ENCODE data around the gene KBTBD4. TPM values are rescaled to one million over a fixed set of nuclear protein-coding genes. Genes with fewer than 3 reads are reported as not detected.

The KBTBD4 gene
- total RNA-seq, 1 experiment from 2014 or later = 12.5 TPM

GRCh38 chr11:47603295-47603694, 24.5 kb upstream of the KBTBD4 start:
- POLR2A ChIA-PET = no interaction called here
- CTCF ChIA-PET = no interaction called here
- H3K36me3 Mint-ChIP-seq (ENCODE audit: insufficient read depth, unreplicated experiment) = peaks cover 13% of the 10 kb centered on the region
- no peak for DNase-seq
- Histone ChIP-seq H3K27me3 (replicated peaks; ENCODE audit: control insufficient read depth, insufficient read depth, low read length) (no peaks in the 10 kb centered on the region), H3K4me3 (ENCODE audit: low read depth, low read length) (no peak overlapping the region), H3K9me3 (no peaks in the 10 kb centered on the region), H3K36me3 (ENCODE audit: control insufficient read depth, insufficient read depth, low read length) (no peaks in the 10 kb centered on the region), H3K4me1 (no peaks in the 10 kb centered on the region)
- TF ChIP-seq, protein P1, sequence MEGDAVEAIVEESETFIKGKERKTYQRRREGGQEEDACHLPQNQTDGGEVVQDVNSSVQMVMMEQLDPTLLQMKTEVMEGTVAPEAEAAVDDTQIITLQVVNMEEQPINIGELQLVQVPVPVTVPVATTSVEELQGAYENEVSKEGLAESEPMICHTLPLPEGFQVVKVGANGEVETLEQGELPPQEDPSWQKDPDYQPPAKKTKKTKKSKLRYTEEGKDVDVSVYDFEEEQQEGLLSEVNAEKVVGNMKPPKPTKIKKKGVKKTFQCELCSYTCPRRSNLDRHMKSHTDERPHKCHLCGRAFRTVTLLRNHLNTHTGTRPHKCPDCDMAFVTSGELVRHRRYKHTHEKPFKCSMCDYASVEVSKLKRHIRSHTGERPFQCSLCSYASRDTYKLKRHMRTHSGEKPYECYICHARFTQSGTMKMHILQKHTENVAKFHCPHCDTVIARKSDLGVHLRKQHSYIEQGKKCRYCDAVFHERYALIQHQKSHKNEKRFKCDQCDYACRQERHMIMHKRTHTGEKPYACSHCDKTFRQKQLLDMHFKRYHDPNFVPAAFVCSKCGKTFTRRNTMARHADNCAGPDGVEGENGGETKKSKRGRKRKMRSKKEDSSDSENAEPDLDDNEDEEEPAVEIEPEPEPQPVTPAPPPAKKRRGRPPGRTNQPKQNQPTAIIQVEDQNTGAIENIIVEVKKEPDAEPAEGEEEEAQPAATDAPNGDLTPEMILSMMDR (IDR thresholded peaks at IDR 0.05; ENCODE audit: insufficient read depth in 1 of 2, low read depth in 1 of 2, low read length in 1 of 2, severe bottlenecking in 1 of 2, unreplicated experiment in 1 of 2) = no peak
- H3K27me3 Mint-ChIP-seq (ENCODE audit: insufficient read depth, unreplicated experiment) = no peaks in the 10 kb centered on the region
- intact Hi-C loops (cut with micrococcal nuclease; ENCODE audit: unreplicated experiment) = no loop called here
- H3K9me3 Mint-ChIP-seq (ENCODE audit: unreplicated experiment) = no peaks in the 10 kb centered on the region
- no TSS peak for BruUV-seq (replicated peaks)
- H3K4me1 Mint-ChIP-seq (ENCODE audit: low read depth, unreplicated experiment) = no peaks in the 10 kb centered on the region
- no peak overlapping the region for H3K4me3 Mint-ChIP-seq (ENCODE audit: unreplicated experiment)
- H3K27ac Mint-ChIP-seq (ENCODE audit: unreplicated experiment) = no peak overlapping the region

- Mint-ChIP-seq H3K27ac (ENCODE audit: unreplicated experiment) (no peak overlapping the region), H3K4me3 (ENCODE audit: unreplicated experiment) (no peak overlapping the region), H3K4me1 (ENCODE audit: low read depth, unreplicated experiment) (no peaks in the 10 kb centered on the region), H3K36me3 (ENCODE audit: insufficient read depth, unreplicated experiment) (no peaks in the 10 kb centered on the region), H3K9me3 (ENCODE audit: unreplicated experiment) (no peaks in the 10 kb centered on the region), H3K27me3 (ENCODE audit: insufficient read depth, unreplicated experiment) (peaks cover 7% of the 10 kb centered on the region)
- H3K27me3 ChIP-seq (replicated peaks; ENCODE audit: control insufficient read depth, insufficient read depth, low read length) = no peaks in the 10 kb centered on the region
- no peaks in the 10 kb centered on the region for H3K9me3 ChIP-seq
- TF ChIP-seq, protein P1 (IDR thresholded peaks at IDR 0.05; ENCODE audit: insufficient read depth in 1 of 2, low read depth in 1 of 2, low read length in 1 of 2, severe bottlenecking in 1 of 2, unreplicated experiment in 1 of 2) = no peak
- no peaks in the 10 kb centered on the region for H3K4me1 ChIP-seq
- peak in 1 of 2 experiments; percentile 12 for DNase-seq
- H3K36me3 ChIP-seq (ENCODE audit: control insufficient read depth, insufficient read depth, low read length) = no peaks in the 10 kb centered on the region
- ChIA-PET POLR2A (no interaction called here), CTCF (no interaction called here)
- no TSS peak for BruUV-seq (replicated peaks)
- no peak overlapping the region for H3K4me3 ChIP-seq (ENCODE audit: low read depth, low read length)
- intact Hi-C loops (cut with micrococcal nuclease; ENCODE audit: unreplicated experiment) = no loop called here
Observed at GRCh38 chr11:47599902-47600301, 21.1 kb upstream of the KBTBD4 start.

DNA sequence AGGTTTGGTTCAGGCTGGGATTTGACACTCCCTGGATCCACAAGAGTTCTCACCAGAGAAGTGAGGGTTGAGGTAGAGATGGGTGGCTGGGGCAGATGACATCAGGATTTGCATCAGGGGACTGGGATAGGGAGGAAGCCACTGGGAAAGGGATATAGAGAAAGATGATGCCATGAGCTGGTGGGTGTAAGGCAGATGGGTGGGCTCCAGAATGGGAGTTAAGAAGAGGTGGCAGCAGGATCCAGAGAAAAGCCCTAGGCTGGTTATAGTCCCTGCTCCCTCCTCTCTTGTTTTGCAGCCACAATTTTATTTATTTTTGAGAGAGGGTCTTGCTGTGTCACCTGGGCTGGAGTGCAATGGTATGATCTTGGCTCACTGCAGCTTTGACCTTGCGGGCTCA, 17.2 kb upstream of the KBTBD4 start:
- intact Hi-C loops (cut with micrococcal nuclease; ENCODE audit: unreplicated experiment) = no loop called here
- BruUV-seq (replicated peaks) = no TSS peak
- no peak overlapping the region for H3K4me3 ChIP-seq (ENCODE audit: low read depth, low read length)
- TF ChIP-seq, protein P1 (IDR thresholded peaks at IDR 0.05; ENCODE audit: insufficient read depth in 1 of 2, low read depth in 1 of 2, low read length in 1 of 2, severe bottlenecking in 1 of 2, unreplicated experiment in 1 of 2) = no peak
- 0 out of 2 replicates have a peak, but pooled peaks cover 5% of the 10 kb centered on the region for H3K4me1 ChIP-seq
- no peaks in the 10 kb centered on the region for H3K36me3 ChIP-seq (ENCODE audit: control insufficient read depth, insufficient read depth, low read length)
- H3K27ac Mint-ChIP-seq (ENCODE audit: unreplicated experiment) = no peak overlapping the region
- no peaks in the 10 kb centered on the region for H3K36me3 Mint-ChIP-seq (ENCODE audit: insufficient read depth, unreplicated experiment)
- POLR2A ChIA-PET = no interaction called here
- peaks cover 12% of the 10 kb centered on the region for H3K27me3 Mint-ChIP-seq (ENCODE audit: insufficient read depth, unreplicated experiment)
- H3K9me3 ChIP-seq = no peaks in the 10 kb centered on the region
- DNase-seq = no peak
- no peak overlapping the region for H3K4me3 Mint-ChIP-seq (ENCODE audit: unreplicated experiment)
- CTCF ChIA-PET = no interaction called here
- H3K9me3 Mint-ChIP-seq (ENCODE audit: unreplicated experiment) = no peaks in the 10 kb centered on the region
- no peaks in the 10 kb centered on the region for H3K4me1 Mint-ChIP-seq (ENCODE audit: low read depth, unreplicated experiment)
- peaks cover 4% of the 10 kb centered on the region for H3K27me3 ChIP-seq (replicated peaks; ENCODE audit: control insufficient read depth, insufficient read depth, low read length)

Data from Caco-2 (cell line).